Measurements from ENCODE around the gene PPM1F.
"Not testable (repeated sequence)": the region's sequence is repeated elsewhere in the genome, so short reads cannot be mapped to it uniquely, and the experiment has no call there.

DNA sequence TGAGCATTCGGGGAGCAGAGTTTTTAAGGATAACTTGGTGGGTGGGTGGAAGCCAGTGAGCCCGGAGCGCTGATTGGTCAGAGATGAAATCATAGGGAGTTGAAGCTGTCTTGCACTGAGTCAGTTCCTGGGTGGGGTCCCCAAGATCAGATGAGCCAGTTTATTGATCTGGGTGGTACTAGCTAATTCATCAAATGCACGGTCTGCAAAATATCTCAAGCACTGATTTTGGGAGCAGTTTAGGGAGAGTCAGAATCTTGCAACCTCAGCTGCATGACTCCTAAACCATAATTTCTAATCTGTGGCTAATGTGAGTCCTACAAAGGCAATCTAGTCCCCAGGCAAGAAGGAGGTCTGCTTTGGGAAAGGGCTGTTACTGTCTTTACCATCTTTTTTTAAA, 42.3 kb downstream of the PPM1F start:
- TF ChIP-seq FOXM1 (IDR thresholded peaks at IDR 0.05; ENCODE audit: borderline replicate concordance); FOXK2 (IDR thresholded peaks at IDR 0.05); SP1 (IDR thresholded peaks at IDR 0.05); TARDBP (IDR thresholded peaks at IDR 0.05); LEF1 (IDR thresholded peaks at IDR 0.05; ENCODE audit: borderline replicate concordance): not testable (repeated sequence)
